Endothelial cell of umbilical vein (primary cell): ENCODE results near the gene PLPPR5. TPM values are rescaled to one million over a fixed set of nuclear protein-coding genes. Genes with fewer than 3 reads are reported as not detected.

Experiments
- BruUV-seq: library from RNA; stranded (reverse); fragments of 400-500 nt; replicated peaks from 2 replicates; lab custom pipeline; 2021; lab: Mats Ljungman, UMichigan
- CTCF ChIA-PET: fragments of 300-600, 350-600 bp; sonication (Branson Sonifier 250); formaldehyde crosslinking; loops from one replicate; lab custom pipeline; 2021; ENCODE audit warnings: antibody characterized with exemption, inconsistent platforms; lab: Charles Lee
- POLR2A ChIA-PET: fragments of 300-600, 350-600 bp; sonication (Branson Sonifier 250); formaldehyde crosslinking; loops from one replicate; lab custom pipeline; 2021; ENCODE audit warnings: antibody characterized with exemption, inconsistent platforms; lab: Charles Lee
- DNase-seq: peaks from one replicate; pipeline ENCODE4 v3.0.0-alpha.2; 2011; ENCODE audit warnings: low read depth, low spot score
- FAIRE-seq: peaks from 2 replicates; lab custom pipeline; 2011; peaks lifted over from hg19 to GRCh38; lab: Jason Lieb, UNC
- H2AFZ ChIP-seq: 2 replicates; pipeline ENCODE4 v1.6.0; 2012; ENCODE audit warnings: low read depth, low read length, control low read depth, inconsistent platforms
- H3K27ac ChIP-seq: 2 replicates; pipeline ENCODE4 v1.5.1; 2011; ENCODE audit warnings: low read depth, mild to moderate bottlenecking, control low read depth, low read length, moderate library complexity; ENCODE audit not compliant: insufficient read depth
- H3K27me3 ChIP-seq, 2 experiments: 2 replicates each; pipeline versions ENCODE4 v1.6.0 to v1.6.1; 2011; ENCODE audit warnings: low read length in 2 of 2, mixed read lengths in 1 of 2; ENCODE audit not compliant: control insufficient read depth in 2 of 2, insufficient read depth in 2 of 2
- H3K36me3 ChIP-seq, 2 experiments: 2 replicates in 1 of 2; 3 replicates in 1 of 2; pipeline ENCODE4 v1.5.1; 2011; ENCODE audit warnings: low read length in 2 of 2, mild to moderate bottlenecking in 1 of 2, moderate library complexity in 1 of 2; ENCODE audit not compliant: control insufficient read depth in 2 of 2, insufficient read depth in 2 of 2; ENCODE audit errors: extremely low read depth in 1 of 2
- H3K4me1 ChIP-seq: 3 replicates; pipeline ENCODE4 v1.5.1; 2011; ENCODE audit warnings: mild to moderate bottlenecking, low read length; ENCODE audit not compliant: control insufficient read depth, insufficient read depth; ENCODE audit errors: extremely low read depth
- H3K4me2 ChIP-seq: 2 replicates; pipeline ENCODE4 v1.6.1; 2011; ENCODE audit warnings: low read length, control low read depth, mixed read lengths; ENCODE audit not compliant: insufficient read depth
- H3K4me3 ChIP-seq, 3 experiments: fragments of 200-600 bp in 1 of 3; sonication (generic), shearing (Covaris generic) in 1 of 3; replicated peaks in 1 of 3; 2 replicates each; pipeline ENCODE4 v1.5.1; 2011 to 2016; ENCODE audit warnings: control low read depth in 3 of 3, low read length in 3 of 3, mild to moderate bottlenecking in 2 of 3, inconsistent platforms in 1 of 3, low read depth in 1 of 3, moderate library complexity in 1 of 3; ENCODE audit not compliant: insufficient read depth in 1 of 3
- H3K79me2 ChIP-seq: 2 replicates; pipeline ENCODE4 v1.6.0; 2012; ENCODE audit warnings: low read length, inconsistent platforms; ENCODE audit not compliant: control insufficient read depth, insufficient read depth
- H3K9ac ChIP-seq: replicated peaks from 2 replicates; pipeline ENCODE3; 2011; ENCODE audit warnings: low read length, control low read depth; ENCODE audit not compliant: insufficient read depth; ENCODE audit errors: extremely low read depth
- H3K9me1 ChIP-seq: replicated peaks from 3 replicates; pipeline ENCODE4 v1.6.0; 2011; ENCODE audit warnings: mild to moderate bottlenecking, low read length; ENCODE audit not compliant: control insufficient read depth, insufficient read depth; ENCODE audit errors: extremely low read depth
- H3K9me3 ChIP-seq: replicated peaks from 2 replicates; pipeline ENCODE4 v1.5.1; 2012; ENCODE audit warnings: low read length, inconsistent platforms; ENCODE audit not compliant: control insufficient read depth, insufficient read depth
- H4K20me1 ChIP-seq: replicated peaks from 2 replicates; pipeline ENCODE3; 2011; ENCODE audit warnings: mild to moderate bottlenecking, low read length; ENCODE audit not compliant: control insufficient read depth, insufficient read depth; ENCODE audit errors: extremely low read depth
- EZH2 ChIP-seq: IDR thresholded peaks from 2 replicates; pipeline ENCODE4 v1.6.1; 2012; ENCODE audit warnings: borderline replicate concordance, low read depth, mild to moderate bottlenecking, moderate library complexity, low read length, inconsistent platforms; ENCODE audit not compliant: severe bottlenecking
- FOS ChIP-seq: IDR thresholded peaks from 2 replicates; pipeline ENCODE4 v1.6.1; 2011; ENCODE audit warnings: mild to moderate bottlenecking, low read length, moderate library complexity, borderline replicate concordance; ENCODE audit not compliant: insufficient read depth
- GATA2 ChIP-seq: IDR thresholded peaks from 2 replicates; pipeline ENCODE4 v1.7.0; 2011; ENCODE audit warnings: low read depth, mild to moderate bottlenecking, moderate library complexity, mixed read lengths, low read length; ENCODE audit not compliant: insufficient read length, insufficient read depth
- JUN ChIP-seq: IDR thresholded peaks from 2 replicates; pipeline ENCODE4 v1.6.1; 2011; ENCODE audit warnings: borderline replicate concordance, low read depth; ENCODE audit not compliant: insufficient read length, insufficient read depth
- MYC ChIP-seq: IDR thresholded peaks from one replicate; pipeline ENCODE4 v1.6.1; 2011; ENCODE audit warnings: mild to moderate bottlenecking, low read depth, low read length
- POLR2A ChIP-seq: IDR thresholded peaks from 2 replicates; pipeline ENCODE4 v1.6.1; 2012; ENCODE audit warnings: low read depth, mild to moderate bottlenecking, control low read depth, low read length
- POLR2AphosphoS5 ChIP-seq: IDR thresholded peaks from 2 replicates; pipeline ENCODE4 v1.6.1; 2012; ENCODE audit warnings: low read depth, mild to moderate bottlenecking, control low read depth, low read length, moderate library complexity; ENCODE audit not compliant: insufficient read depth
- dilution Hi-C: fragments of 300-500 bp; cut with MboI; formaldehyde crosslinking; loops from one replicate; pipeline ENCODE4 v1.15.0; 2019; ENCODE audit warnings: low sequenced_read_pairs; ENCODE audit not compliant: extremely low pct_ligation_motif_present
- intact Hi-C: fragments of 100-400 bp; cut with micrococcal nuclease; formaldehyde crosslinking; loops from one replicate; pipeline ENCODE4 v1.10.0; 2022
- polyA plus RNA-seq, 4 experiments: library from polyadenylated mRNA; depleted of rRNA in 3 of 4; stranded (reverse) in 3 of 4; unstranded in 1 of 4; fragments of >200 nt; gene quantifications; 2 replicates each; pipeline versions ENCODE4 v1.2.1 to v1.2.3, GENCODE V29; 2011 to 2012; ENCODE audit warnings: missing spikeins in 1 of 4
- total RNA-seq: library from RNA; stranded (reverse); gene quantifications from 2 replicates; pipeline ENCODE4 v1.2.3, GENCODE V29; 2021
- TF ChIP-seq, protein P1 (sequence below), 2 donors: IDR thresholded peaks; 1 replicate in 1 of 2; 2 replicates in 1 of 2; pipeline ENCODE4 v1.5.1; 2011; ENCODE audit warnings: low read length in 2 of 2, mild to moderate bottlenecking in 2 of 2, moderate library complexity in 2 of 2, control low read depth in 1 of 2, inconsistent platforms in 1 of 2, low read depth in 1 of 2; ENCODE audit not compliant: insufficient read depth in 1 of 2; ENCODE audit errors: extremely low read depth in 1 of 2
- TF ChIP-seq, protein P2 (sequence below): IDR thresholded peaks from 2 replicates; pipeline ENCODE4 v1.6.1; 2011; ENCODE audit not compliant: insufficient read depth, insufficient read length

PLPPR5 gene
- total and polyA plus RNA-seq, 2 donors (not counting 3 experiments of a cell fraction or from before 2014, with no cell fraction given) = not detected

DNA sequence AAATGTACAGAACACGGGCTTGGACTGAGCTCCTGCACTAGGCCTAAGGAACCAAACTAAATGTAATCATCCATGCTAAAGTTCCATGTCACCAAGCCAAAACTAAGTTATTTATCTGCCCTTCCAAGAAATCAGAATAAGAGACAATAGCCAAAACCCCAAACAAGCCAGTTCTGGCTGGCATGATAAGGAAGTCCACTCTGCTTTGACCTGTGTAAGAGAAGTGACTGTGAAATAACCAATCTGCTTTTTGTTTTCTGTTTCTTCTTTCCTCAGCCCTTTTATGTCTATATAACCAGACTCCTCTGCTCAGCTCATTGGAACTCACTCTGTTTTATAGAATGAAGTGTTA is 15.1 kb downstream of the PLPPR5 start:
- DNase-seq (no peak), FAIRE-seq (no peak)
- Histone ChIP-seq H3K9ac (no peak overlapping the region), H3K4me1 (peaks cover 4% of the 10 kb centered on the region), H3K27ac (no peak overlapping the region), H3K79me2 (no peaks in the 10 kb centered on the region), H4K20me1 (no peaks in the 10 kb centered on the region), H3K27me3 (no peaks in the 10 kb centered on the region), H3K9me3 (no peaks in the 10 kb centered on the region), H3K36me3 (no peaks in the 10 kb centered on the region), H3K4me2 (no peak overlapping the region), H2AFZ (no peak overlapping the region), H3K9me1 (no peaks in the 10 kb centered on the region), H3K4me3 (no peak overlapping the region)
- intact Hi-C loops = no loop called here
- ChIA-PET CTCF (no interaction called here), POLR2A (no interaction called here)
- no peak for TF ChIP-seq GATA2
- TF ChIP-seq JUN = no peak
- TF ChIP-seq POLR2AphosphoS5 = no peak
- no peak for TF ChIP-seq EZH2
- TF ChIP-seq MYC = no peak
- TF ChIP-seq, protein P1, sequence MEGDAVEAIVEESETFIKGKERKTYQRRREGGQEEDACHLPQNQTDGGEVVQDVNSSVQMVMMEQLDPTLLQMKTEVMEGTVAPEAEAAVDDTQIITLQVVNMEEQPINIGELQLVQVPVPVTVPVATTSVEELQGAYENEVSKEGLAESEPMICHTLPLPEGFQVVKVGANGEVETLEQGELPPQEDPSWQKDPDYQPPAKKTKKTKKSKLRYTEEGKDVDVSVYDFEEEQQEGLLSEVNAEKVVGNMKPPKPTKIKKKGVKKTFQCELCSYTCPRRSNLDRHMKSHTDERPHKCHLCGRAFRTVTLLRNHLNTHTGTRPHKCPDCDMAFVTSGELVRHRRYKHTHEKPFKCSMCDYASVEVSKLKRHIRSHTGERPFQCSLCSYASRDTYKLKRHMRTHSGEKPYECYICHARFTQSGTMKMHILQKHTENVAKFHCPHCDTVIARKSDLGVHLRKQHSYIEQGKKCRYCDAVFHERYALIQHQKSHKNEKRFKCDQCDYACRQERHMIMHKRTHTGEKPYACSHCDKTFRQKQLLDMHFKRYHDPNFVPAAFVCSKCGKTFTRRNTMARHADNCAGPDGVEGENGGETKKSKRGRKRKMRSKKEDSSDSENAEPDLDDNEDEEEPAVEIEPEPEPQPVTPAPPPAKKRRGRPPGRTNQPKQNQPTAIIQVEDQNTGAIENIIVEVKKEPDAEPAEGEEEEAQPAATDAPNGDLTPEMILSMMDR (IDR thresholded peaks at IDR 0.05; ENCODE audit: extremely low read depth in 1 of 2, insufficient read depth in 1 of 2, low read depth in 1 of 2, low read length in 2 of 2) = no peak
- no peak for TF ChIP-seq FOS
- TF ChIP-seq, protein P2, sequence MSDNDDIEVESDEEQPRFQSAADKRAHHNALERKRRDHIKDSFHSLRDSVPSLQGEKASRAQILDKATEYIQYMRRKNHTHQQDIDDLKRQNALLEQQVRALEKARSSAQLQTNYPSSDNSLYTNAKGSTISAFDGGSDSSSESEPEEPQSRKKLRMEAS = no peak
- no peak for TF ChIP-seq POLR2A
- dilution Hi-C loops = no loop called here
- BruUV-seq = no TSS peak
